Endodermal cell (in vitro differentiated cells): ENCODE results near the gene SLC26A8. TPM values are rescaled to one million over a fixed set of nuclear protein-coding genes. Genes with fewer than 3 reads are reported as not detected.

Experiments
- DNase-seq: peaks from one replicate; pipeline ENCODE4 v3.0.0-alpha.2; 2017
- H3K27ac ChIP-seq: 2 replicates; pipeline ENCODE4 v1.5.1; 2013; ENCODE audit warnings: mild to moderate bottlenecking, low read depth, low read length, moderate library complexity
- H3K27me3 ChIP-seq: 2 replicates; pipeline ENCODE4 v1.6.1; 2013; ENCODE audit warnings: mild to moderate bottlenecking, low read length, moderate library complexity; ENCODE audit not compliant: insufficient read depth, control insufficient read depth, poor library complexity, severe bottlenecking
- H3K36me3 ChIP-seq: 2 replicates; pipeline ENCODE4 v1.7.0; 2013; ENCODE audit warnings: mild to moderate bottlenecking, low read length, moderate library complexity; ENCODE audit not compliant: control insufficient read depth, insufficient read depth
- H3K4me1 ChIP-seq: one replicate; pipeline ENCODE4 v1.7.0; 2013; ENCODE audit warnings: low read length; ENCODE audit not compliant: control insufficient read depth, insufficient read depth
- H3K4me3 ChIP-seq: 2 replicates; pipeline ENCODE4 v1.5.1; 2013; ENCODE audit warnings: mild to moderate bottlenecking, low read length, moderate library complexity
- H3K9ac ChIP-seq: 2 replicates; pipeline ENCODE4 v1.6.1; 2013; ENCODE audit warnings: mild to moderate bottlenecking, low read length, moderate library complexity; ENCODE audit not compliant: poor library complexity, severe bottlenecking; ENCODE audit errors: extremely low read depth
- H3K9me3 ChIP-seq: 2 replicates; pipeline ENCODE4 v1.6.1; 2013; ENCODE audit warnings: mild to moderate bottlenecking, low read length, moderate library complexity; ENCODE audit not compliant: control insufficient read depth
- H3K27ac Mint-ChIP-seq: 2 replicates; pipeline ENCODE4 v1.8.0; 2020; ENCODE audit warnings: mixed read lengths
- H3K27me3 Mint-ChIP-seq: 2 replicates; pipeline ENCODE4 v1.8.0; 2021; ENCODE audit warnings: mild to moderate bottlenecking, mixed read lengths; ENCODE audit not compliant: insufficient read depth
- H3K36me3 Mint-ChIP-seq: 2 replicates; pipeline ENCODE4 v1.8.0; 2020; ENCODE audit warnings: low read depth, mixed read lengths
- H3K4me1 Mint-ChIP-seq: 2 replicates; pipeline ENCODE4 v1.8.0; 2020; ENCODE audit warnings: mixed read lengths
- H3K4me3 Mint-ChIP-seq: 2 replicates; pipeline ENCODE4 v1.8.0; 2020; ENCODE audit warnings: mild to moderate bottlenecking, moderate library complexity, mixed read lengths
- H3K9me3 Mint-ChIP-seq: 2 replicates; pipeline ENCODE4 v1.8.0; 2020; ENCODE audit warnings: mild to moderate bottlenecking, mixed read lengths
- WGBS, 2 experiments: methylation state at CpG; one replicate each; pipeline versions ENCODE4 v1.1.5 to v1.1.7; 2013; ENCODE audit warnings: missing lambda C conversion rate in 2 of 2, mixed read lengths in 1 of 2; ENCODE audit not compliant: insufficient coverage in 1 of 2, insufficient read length in 1 of 2; 5-methylcytosine and 5-hydroxymethylcytosine counted together
- total RNA-seq, 2 donors: library from RNA; stranded (reverse); fragmentation: NEBNext Ultra II Directional in 1 of 2; extraction: Animal tissue kit (Norgen Biotek cat#: 25700) in 1 of 2; gene quantifications; 2 replicates in 1 of 2; 3 replicates in 1 of 2; pipeline ENCODE4 v1.2.1, GENCODE V29; 2021
- TF ChIP-seq, protein P1 (sequence below): fragments of 200-600 bp; sonication (generic); conservative IDR thresholded peaks from 2 replicates; pipeline ENCODE4 v1.5.0; 2021; ENCODE audit warnings: antibody characterized with exemption, mild to moderate bottlenecking

SLC26A8 gene
- total RNA-seq, 2 donors from 2014 or later: not detected

GRCh38 chr6:36071714-36072113 is 47.3 kb upstream of the SLC26A8 start:
- no peak overlapping the region for H3K27ac Mint-ChIP-seq
- Histone ChIP-seq H3K4me1 (no peaks in the 10 kb centered on the region), H3K4me3 (no peak overlapping the region), H3K27me3 (no peaks in the 10 kb centered on the region), H3K9ac (no peak overlapping the region), H3K36me3 (peaks cover 11% of the 10 kb centered on the region), H3K27ac (no peak overlapping the region), H3K9me3 (no peaks in the 10 kb centered on the region)
- TF ChIP-seq, protein P1, sequence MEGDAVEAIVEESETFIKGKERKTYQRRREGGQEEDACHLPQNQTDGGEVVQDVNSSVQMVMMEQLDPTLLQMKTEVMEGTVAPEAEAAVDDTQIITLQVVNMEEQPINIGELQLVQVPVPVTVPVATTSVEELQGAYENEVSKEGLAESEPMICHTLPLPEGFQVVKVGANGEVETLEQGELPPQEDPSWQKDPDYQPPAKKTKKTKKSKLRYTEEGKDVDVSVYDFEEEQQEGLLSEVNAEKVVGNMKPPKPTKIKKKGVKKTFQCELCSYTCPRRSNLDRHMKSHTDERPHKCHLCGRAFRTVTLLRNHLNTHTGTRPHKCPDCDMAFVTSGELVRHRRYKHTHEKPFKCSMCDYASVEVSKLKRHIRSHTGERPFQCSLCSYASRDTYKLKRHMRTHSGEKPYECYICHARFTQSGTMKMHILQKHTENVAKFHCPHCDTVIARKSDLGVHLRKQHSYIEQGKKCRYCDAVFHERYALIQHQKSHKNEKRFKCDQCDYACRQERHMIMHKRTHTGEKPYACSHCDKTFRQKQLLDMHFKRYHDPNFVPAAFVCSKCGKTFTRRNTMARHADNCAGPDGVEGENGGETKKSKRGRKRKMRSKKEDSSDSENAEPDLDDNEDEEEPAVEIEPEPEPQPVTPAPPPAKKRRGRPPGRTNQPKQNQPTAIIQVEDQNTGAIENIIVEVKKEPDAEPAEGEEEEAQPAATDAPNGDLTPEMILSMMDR: no peak
- peaks cover 16% of the 10 kb centered on the region for H3K36me3 Mint-ChIP-seq
- 100% methylated on average over 1 of the region's 1 CpG; no CpG with 5 or more reads in 1 of the 2 experiments for WGBS, 2 experiments
- H3K27me3 Mint-ChIP-seq: no peaks in the 10 kb centered on the region
- DNase-seq: no peak
- H3K4me3 Mint-ChIP-seq: no peak overlapping the region
- no peaks in the 10 kb centered on the region for H3K9me3 Mint-ChIP-seq
- H3K4me1 Mint-ChIP-seq: peaks cover 10% of the 10 kb centered on the region

DNA sequence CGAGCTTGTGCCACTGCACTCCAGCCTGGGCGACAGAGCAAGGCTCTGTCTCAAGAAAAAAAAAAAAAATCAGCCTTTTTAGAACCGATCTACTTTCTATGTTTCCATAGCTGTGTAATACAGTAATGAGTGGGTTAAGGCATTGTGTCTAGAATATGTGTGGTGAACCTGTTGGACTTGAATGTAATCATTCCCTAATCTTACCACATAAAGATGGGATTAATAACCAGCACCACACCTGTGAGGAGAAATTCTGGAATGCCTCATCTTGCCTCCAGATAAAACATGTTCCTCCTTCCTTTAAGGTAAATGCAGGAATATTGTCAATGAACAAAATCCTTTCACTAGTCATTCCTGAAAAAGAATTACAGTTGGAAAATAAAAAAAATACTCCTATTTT is 46.8 kb upstream of the SLC26A8 start:
- peaks cover 14% of the 10 kb centered on the region for H3K36me3 Mint-ChIP-seq
- Histone ChIP-seq H3K9ac (no peak overlapping the region), H3K9me3 (no peaks in the 10 kb centered on the region), H3K4me1 (no peaks in the 10 kb centered on the region), H3K27ac (no peak overlapping the region), H3K27me3 (no peaks in the 10 kb centered on the region), H3K4me3 (no peak overlapping the region), H3K36me3 (peaks cover 6% of the 10 kb centered on the region)
- no peak overlapping the region for H3K4me3 Mint-ChIP-seq
- WGBS, 2 experiments: 96 to 100% methylated on average over 1 to 3 of the region's 3 CpGs
- DNase-seq: no peak
- TF ChIP-seq, protein P1: no peak
- peaks cover 14% of the 10 kb centered on the region for H3K4me1 Mint-ChIP-seq
- no peak overlapping the region for H3K27ac Mint-ChIP-seq
- no peaks in the 10 kb centered on the region for H3K27me3 Mint-ChIP-seq
- H3K9me3 Mint-ChIP-seq: no peaks in the 10 kb centered on the region

- Histone ChIP-seq H3K4me3 (no peak overlapping the region), H3K36me3 (no peaks in the 10 kb centered on the region), H3K27me3 (no peaks in the 10 kb centered on the region), H3K4me1 (no peaks in the 10 kb centered on the region), H3K9ac (no peak overlapping the region), H3K27ac (no peak overlapping the region), H3K9me3 (no peaks in the 10 kb centered on the region)
- no peaks in the 10 kb centered on the region for H3K27me3 Mint-ChIP-seq
- H3K27ac Mint-ChIP-seq: no peak overlapping the region
- WGBS, 2 experiments: 87% methylated on average over 3 of the region's 3 CpGs; no CpG with 5 or more reads in 1 of the 2 experiments
- H3K36me3 Mint-ChIP-seq: peaks cover 7% of the 10 kb centered on the region
- H3K4me3 Mint-ChIP-seq: no peak overlapping the region
- no peaks in the 10 kb centered on the region for H3K9me3 Mint-ChIP-seq
- TF ChIP-seq, protein P1: no peak
- no peak for DNase-seq
- H3K4me1 Mint-ChIP-seq: peaks cover 16% of the 10 kb centered on the region
These were observed 45.8 kb upstream of the SLC26A8 start for GRCh38 chr6:36070252-36070651.
